H9 (cell line): ENCODE measurements around the gene PDX1. TPM values are rescaled to one million over a fixed set of nuclear protein-coding genes. Genes with fewer than 3 reads are reported as not detected.

Source experiments
- DNase-seq: peaks from one replicate; pipeline ENCODE4 v3.0.0-alpha.2; 2017
- H2AFZ ChIP-seq: one replicate; pipeline ENCODE4 v1.6.1; 2013; ENCODE audit warnings: mild to moderate bottlenecking, low read length, control low read depth, moderate library complexity
- H2AK5ac ChIP-seq: 2 replicates; pipeline ENCODE4 v1.6.1; 2013; ENCODE audit warnings: low read length, control low read depth, mixed read lengths; ENCODE audit not compliant: insufficient read length
- H2BK120ac ChIP-seq: one replicate; pipeline ENCODE4 v1.6.1; 2013; ENCODE audit warnings: low read depth, mild to moderate bottlenecking, low read length, control low read depth, inconsistent platforms; ENCODE audit not compliant: poor library complexity, severe bottlenecking
- H2BK12ac ChIP-seq: 2 replicates; pipeline ENCODE4 v1.6.1; 2013; ENCODE audit warnings: low read length, control low read depth, mixed read lengths, low read depth; ENCODE audit not compliant: insufficient read length
- H2BK15ac ChIP-seq: 2 replicates; pipeline ENCODE4 v1.6.1; 2013; ENCODE audit warnings: low read depth, low read length, control low read depth
- H2BK20ac ChIP-seq: one replicate; pipeline ENCODE4 v1.6.1; 2013; ENCODE audit warnings: low read depth, mild to moderate bottlenecking, low read length, control low read depth, inconsistent platforms; ENCODE audit not compliant: poor library complexity, severe bottlenecking
- H2BK5ac ChIP-seq: 2 replicates; pipeline ENCODE4 v1.6.1; 2013; ENCODE audit warnings: low read length, control low read depth, mixed read lengths; ENCODE audit not compliant: insufficient read length
- H3K14ac ChIP-seq: 2 replicates; pipeline ENCODE4 v1.6.1; 2013; ENCODE audit warnings: low read length, control low read depth; ENCODE audit not compliant: insufficient read depth
- H3K18ac ChIP-seq: 2 replicates; pipeline ENCODE4 v1.6.1; 2013; ENCODE audit warnings: low read depth, mild to moderate bottlenecking, mixed read lengths, low read length, control low read depth; ENCODE audit not compliant: insufficient read length
- H3K23ac ChIP-seq: 2 replicates; pipeline ENCODE4 v1.6.1; 2013; ENCODE audit warnings: low read length, control low read depth, mixed read lengths, low read depth; ENCODE audit not compliant: insufficient read length
- H3K23me2 ChIP-seq: 2 replicates; pipeline ENCODE4 v1.6.1; 2013; ENCODE audit warnings: low read depth, mild to moderate bottlenecking, mixed read lengths, low read length, control low read depth; ENCODE audit not compliant: insufficient read length, poor library complexity, severe bottlenecking
- H3K27ac ChIP-seq: 2 replicates; pipeline ENCODE4 v1.5.1; 2013; ENCODE audit warnings: low read length, control low read depth, mixed read lengths, low read depth; ENCODE audit not compliant: insufficient read length
- H3K27me3 ChIP-seq: 2 replicates; pipeline ENCODE4 v1.6.1; 2013; ENCODE audit warnings: low read length, control low read depth, inconsistent platforms; ENCODE audit not compliant: insufficient read depth
- H3K4ac ChIP-seq: 2 replicates; pipeline ENCODE4 v1.6.1; 2013; ENCODE audit warnings: low read depth, mild to moderate bottlenecking, control low read depth, inconsistent platforms, low read length, moderate library complexity
- H3K4me1 ChIP-seq: 2 replicates; pipeline ENCODE4 v1.6.1; 2013; ENCODE audit warnings: low read length, control low read depth, inconsistent platforms; ENCODE audit not compliant: insufficient read depth
- H3K4me2 ChIP-seq: 2 replicates; pipeline ENCODE4 v1.6.1; 2013; ENCODE audit warnings: low read length, control low read depth, mixed read lengths; ENCODE audit not compliant: insufficient read length, insufficient read depth
- H3K56ac ChIP-seq: 2 replicates; pipeline ENCODE4 v1.6.1; 2013; ENCODE audit warnings: low read depth, mild to moderate bottlenecking, mixed read lengths, low read length, control low read depth; ENCODE audit not compliant: insufficient read length
- H3K79me1 ChIP-seq: 2 replicates; pipeline ENCODE4 v1.6.1; 2013; ENCODE audit warnings: low read depth, mild to moderate bottlenecking, moderate library complexity, low read length, control low read depth, inconsistent platforms; ENCODE audit not compliant: insufficient read depth, poor library complexity, severe bottlenecking
- H3K79me2 ChIP-seq: 2 replicates; pipeline ENCODE4 v1.6.1; 2013; ENCODE audit warnings: low read length, control low read depth, inconsistent platforms; ENCODE audit not compliant: insufficient read depth
- H3K9ac ChIP-seq: 2 replicates; pipeline ENCODE4 v1.6.1; 2013; ENCODE audit warnings: low read length, control low read depth, mixed read lengths; ENCODE audit not compliant: insufficient read length; ENCODE audit errors: extremely low read depth
- H3K9me3 ChIP-seq: one replicate; pipeline ENCODE4 v1.6.1; 2013; ENCODE audit warnings: low read depth, low read length, inconsistent platforms; ENCODE audit not compliant: control insufficient read depth
- H3T11ph ChIP-seq: one replicate; pipeline ENCODE4 v1.6.1; 2013; ENCODE audit warnings: mild to moderate bottlenecking, low read length, control low read depth, inconsistent platforms
- H4K20me1 ChIP-seq: one replicate; pipeline ENCODE4 v1.6.1; 2013; ENCODE audit not compliant: control insufficient read depth, insufficient read length, insufficient read depth
- H4K5ac ChIP-seq: 2 replicates; pipeline ENCODE4 v1.6.1; 2013; ENCODE audit warnings: low read depth, mild to moderate bottlenecking, mixed read lengths, low read length, control low read depth; ENCODE audit not compliant: insufficient read length
- H4K8ac ChIP-seq: replicated peaks from 2 replicates; pipeline ENCODE4 v1.6.1; 2013; ENCODE audit warnings: low read length, control low read depth, mixed read lengths, low read depth; ENCODE audit not compliant: insufficient read length
- H4K91ac ChIP-seq: 2 replicates; pipeline ENCODE4 v1.6.1; 2013; ENCODE audit warnings: low read depth, mild to moderate bottlenecking, moderate library complexity, mixed read lengths, low read length, control low read depth; ENCODE audit not compliant: insufficient read length
- H3K27ac Mint-ChIP-seq, 3 experiments: 2 replicates in 2 of 3; 3 replicates in 1 of 3; pipeline ENCODE4 v1.8.0; 2020 to 2021; ENCODE audit warnings: mixed read lengths in 3 of 3, mild to moderate bottlenecking in 1 of 3, moderate library complexity in 1 of 3
- H3K27me3 Mint-ChIP-seq: 2 replicates; pipeline ENCODE4 v1.8.0; 2021; ENCODE audit warnings: low read depth, mild to moderate bottlenecking, moderate library complexity, mixed read lengths
- H3K36me3 Mint-ChIP-seq, 3 experiments: 2 replicates in 2 of 3; 3 replicates in 1 of 3; pipeline ENCODE4 v1.8.0; 2020 to 2021; ENCODE audit warnings: low read depth in 3 of 3, mixed read lengths in 3 of 3; ENCODE audit not compliant: insufficient read depth in 1 of 3
- H3K4me1 Mint-ChIP-seq, 2 experiments: 2 replicates each; pipeline ENCODE4 v1.8.0; 2020; ENCODE audit warnings: mixed read lengths in 2 of 2
- H3K4me3 Mint-ChIP-seq, 2 experiments: 2 replicates in 1 of 2; 3 replicates in 1 of 2; pipeline ENCODE4 v1.8.0; 2020 to 2021; ENCODE audit warnings: mild to moderate bottlenecking in 2 of 2, mixed read lengths in 2 of 2, moderate library complexity in 1 of 2
- H3K9me3 Mint-ChIP-seq, 2 experiments: 2 replicates in 1 of 2; 3 replicates in 1 of 2; pipeline ENCODE4 v1.8.0; 2020; ENCODE audit warnings: mild to moderate bottlenecking in 2 of 2, mixed read lengths in 2 of 2, moderate library complexity in 1 of 2
- CTCF ChIP-seq: fragments of 200-600 bp; sonication (generic); conservative IDR thresholded peaks from 3 replicates; pipeline ENCODE4 v1.8.0; 2021; ENCODE audit warnings: antibody characterized with exemption, mild to moderate bottlenecking
- WGBS: extraction: QIAGEN DNeasy Blood & Tissue Kit; methylation state at CpG from one replicate; pipeline ENCODE4 v1.1.7; 2013; ENCODE audit warnings: missing lambda C conversion rate, low lambda C conversion rate, mixed read lengths; ENCODE audit not compliant: insufficient read length; ENCODE audit errors: extremely low coverage; 5-methylcytosine and 5-hydroxymethylcytosine counted together
- total RNA-seq: library from RNA; stranded (reverse); gene quantifications from 2 replicates; pipeline ENCODE4 v1.2.1, GENCODE V29; 2021

The PDX1 gene
- total RNA-seq, 1 experiment from 2014 or later, result not detected

GRCh38 chr13:27953676-27954405, 34.0 kb downstream of the PDX1 start:
- no CpG with 5 or more reads among the region's 71 CpGs for WGBS
- H3K14ac ChIP-seq, result no peak overlapping the region
- H3K4me1 ChIP-seq, result no peaks in the 10 kb centered on the region; the same call in 1 of the 2 replicates
- no peak overlapping the region for H2AFZ ChIP-seq
- H3K4me2 ChIP-seq, result peak overlapping the region; percentile 65
- H3K4ac ChIP-seq, result no peak overlapping the region
- no peak overlapping the region for H3K56ac ChIP-seq
- H3K23me2 ChIP-seq, result peaks cover 7% of the 10 kb centered on the region
- peaks cover 5 to 10% of the 10 kb centered on the region in 2 experiments; a peak in 3 of 5 replicates for H3K9me3 Mint-ChIP-seq
- peak overlapping the region; percentile 57 to 79 for H3K4me3 Mint-ChIP-seq
- H2BK12ac ChIP-seq, result no peak overlapping the region
- no peak overlapping the region for H2BK5ac ChIP-seq
- H2BK15ac ChIP-seq, result no peak overlapping the region
- H3K79me2 ChIP-seq, result no peaks in the 10 kb centered on the region
- peak; percentile 88 for DNase-seq
- no peak overlapping the region for H3K27ac ChIP-seq
- H3K27ac Mint-ChIP-seq, result no peak overlapping the region
- no peaks in the 10 kb centered on the region for H3K36me3 Mint-ChIP-seq
- H3K18ac ChIP-seq, result no peak overlapping the region
- peaks cover 66% of the 10 kb centered on the region for H3K27me3 ChIP-seq
- H3T11ph ChIP-seq, result no peak overlapping the region
- no peak overlapping the region for H2BK20ac ChIP-seq
- no peak overlapping the region for H4K8ac ChIP-seq
- H4K20me1 ChIP-seq, result no peaks in the 10 kb centered on the region
- peaks cover 98% of the 10 kb centered on the region for H3K27me3 Mint-ChIP-seq
- H3K4me1 Mint-ChIP-seq, result peaks cover 0 to 9% of the 10 kb centered on the region in 2 experiments; a peak in 2 of 4 replicates
- no peaks in the 10 kb centered on the region for H3K9me3 ChIP-seq
- H2BK120ac ChIP-seq, result no peak overlapping the region
- H3K23ac ChIP-seq, result no peak overlapping the region
- no peak overlapping the region for H4K91ac ChIP-seq
- no peak overlapping the region for H4K5ac ChIP-seq
- TF ChIP-seq CTCF, result peak; percentile 99
- no peak overlapping the region for H2AK5ac ChIP-seq
- H3K9ac ChIP-seq, result no peak overlapping the region
- no peaks in the 10 kb centered on the region for H3K79me1 ChIP-seq
